Measurements from ENCODE around the gene MAL.

GRCh38 chr2:95002498-95002897, 23.0 kb upstream of the MAL start:
- TF ChIP-seq REST (IDR thresholded peaks at IDR 0.05; ENCODE audit: insufficient read depth in 1 of 2, low read depth in 2 of 2, low read length in 2 of 2) (no peak), SIN3A (IDR thresholded peaks at IDR 0.05; ENCODE audit: borderline replicate concordance, insufficient read depth, low read length) (no peak)
